Suppressor macrophage treated with lipopolysaccharide for 4 hours (primary cell): ENCODE results near the gene RIPK4.

ENCODE experiments used
- DNase-seq: peaks from one replicate; pipeline ENCODE4 v3.0.0-alpha.2; 2020

RIPK4 gene

GRCh38 chr21:41766883-41767605 lies at the start of gene RIPK4:
Gene RIPK4, minus strand, starts transcription at chr21:41767052. Its CDS starts 11 bp downstream, at chr21:41767041.
- peak; percentile 21 for DNase-seq

GRCh38 chr21:41815652-41816582 lies 49.1 kb upstream of the RIPK4 start:
- DNase-seq, result no peak

GRCh38 chr21:41813226-41813625 lies 46.4 kb upstream of the RIPK4 start:
- DNase-seq, result no peak

- no peak for DNase-seq
Measured at GRCh38 chr21:41812679-41813078, 45.8 kb upstream of the RIPK4 start.

GRCh38 chr21:41810597-41810932 lies 43.7 kb upstream of the RIPK4 start:
- no peak for DNase-seq

GRCh38 chr21:41809891-41810596 lies 43.2 kb upstream of the RIPK4 start:
- no peak for DNase-seq

GRCh38 chr21:41808846-41809245 lies 42.0 kb upstream of the RIPK4 start:
- DNase-seq, result no peak

- DNase-seq, result no peak
Measured at GRCh38 chr21:41808094-41808493, 41.2 kb upstream of the RIPK4 start.

GRCh38 chr21:41806773-41807172 lies 39.9 kb upstream of the RIPK4 start:
- DNase-seq, result no peak

GRCh38 chr21:41805643-41806042 lies 38.8 kb upstream of the RIPK4 start:
- DNase-seq, result no peak

- no peak for DNase-seq
Measured at GRCh38 chr21:41805038-41805437, 38.2 kb upstream of the RIPK4 start.

- DNase-seq, result no peak
Measured at GRCh38 chr21:41804381-41804780, 37.5 kb upstream of the RIPK4 start.

GRCh38 chr21:41803316-41803715 lies 36.5 kb upstream of the RIPK4 start:
- DNase-seq, result no peak

- peak; percentile 23 for DNase-seq
Measured at GRCh38 chr21:41802684-41803083, 35.8 kb upstream of the RIPK4 start.

GRCh38 chr21:41802198-41802584 lies 35.3 kb upstream of the RIPK4 start:
- peak; percentile 22 for DNase-seq

- DNase-seq, result peak; percentile 30
Measured at GRCh38 chr21:41801321-41802197, 34.7 kb upstream of the RIPK4 start.

- DNase-seq, result no peak
Measured at GRCh38 chr21:41800425-41801320, 33.8 kb upstream of the RIPK4 start.

- DNase-seq, result no peak
Measured at GRCh38 chr21:41799763-41800162, 32.9 kb upstream of the RIPK4 start.

- DNase-seq, result no peak
Measured at GRCh38 chr21:41798326-41798725, 31.5 kb upstream of the RIPK4 start.

- no peak for DNase-seq
Measured at GRCh38 chr21:41796476-41797080, 29.7 kb upstream of the RIPK4 start.

GRCh38 chr21:41795726-41796125 lies 28.9 kb upstream of the RIPK4 start:
- no peak for DNase-seq
